Mesothelial cell of epicardium (in vitro differentiated cells): ENCODE results near the gene PSD4. TPM values are rescaled to one million over a fixed set of nuclear protein-coding genes. Genes with fewer than 3 reads are reported as not detected.

Experiments used
- DNase-seq, 2 experiments: peaks; one replicate each; pipeline ENCODE4 v3.0.0; 2021; ENCODE audit warnings: low spot score in 2 of 2; ENCODE audit not compliant: unreplicated experiment in 2 of 2
- H3K27ac Mint-ChIP-seq: 2 replicates; pipeline ENCODE4 v1.8.0; 2021; ENCODE audit warnings: mixed read lengths
- H3K27me3 Mint-ChIP-seq: 2 replicates; pipeline ENCODE4 v1.8.0; 2021; ENCODE audit warnings: low read depth, mixed read lengths
- H3K36me3 Mint-ChIP-seq: 2 replicates; pipeline ENCODE4 v1.8.0; 2021; ENCODE audit warnings: mixed read lengths
- H3K4me1 Mint-ChIP-seq: 2 replicates; pipeline ENCODE4 v1.8.0; 2021; ENCODE audit warnings: mixed read lengths
- H3K4me3 Mint-ChIP-seq: 2 replicates; pipeline ENCODE4 v1.8.0; 2021; ENCODE audit warnings: mild to moderate bottlenecking, moderate library complexity, mixed read lengths
- H3K9me3 Mint-ChIP-seq: 2 replicates; pipeline ENCODE4 v1.8.0; 2021; ENCODE audit warnings: mixed read lengths
- total RNA-seq: library from RNA; stranded (reverse); gene quantifications from 3 replicates; pipeline ENCODE4 v1.2.1, GENCODE V29; 2021
- TF ChIP-seq, protein P1 (sequence below): fragments of 200-600 bp; sonication (generic); IDR thresholded peaks from one replicate; pipeline ENCODE4 v1.5.0; 2021; ENCODE audit warnings: antibody characterized with exemption; ENCODE audit not compliant: unreplicated experiment

PSD4 gene
- total RNA-seq, 1 donor from 2014 or later: 20.1 TPM

DNA sequence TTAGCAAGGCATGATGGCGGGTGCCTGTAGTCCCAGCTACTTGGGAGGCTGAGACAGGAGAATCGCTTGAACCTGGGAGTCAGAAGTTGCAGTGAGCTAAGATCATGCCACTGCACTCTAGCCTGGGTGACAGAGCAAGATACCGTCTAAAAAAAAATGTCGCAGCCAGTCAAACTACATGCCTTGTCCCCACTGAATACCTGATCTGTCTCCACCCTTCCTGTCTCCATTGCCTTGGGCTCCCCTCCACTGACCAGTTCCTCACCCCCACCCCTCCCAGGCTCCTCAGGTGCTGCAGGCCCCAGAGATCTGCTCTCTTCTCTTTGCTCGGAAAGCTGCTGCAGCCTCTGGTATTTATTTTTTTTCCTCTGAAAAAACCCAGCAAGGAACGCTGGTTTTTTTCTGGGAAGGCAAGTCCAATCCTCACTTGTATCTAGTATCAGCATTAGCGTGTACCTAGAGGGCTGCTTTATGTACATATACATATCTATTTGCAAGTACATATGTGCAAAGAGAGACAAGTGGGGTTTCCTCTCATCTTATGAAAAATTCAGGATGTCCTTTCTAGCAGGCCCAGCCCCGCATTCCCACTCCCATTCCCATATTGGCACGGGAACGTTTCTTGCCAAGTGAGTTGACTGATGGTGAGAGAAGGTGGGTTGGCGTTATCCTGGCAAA lies 4.4 kb downstream of the PSD4 start:
- Mint-ChIP-seq H3K4me3 (no peak overlapping the region), H3K27ac (no peak overlapping the region), H3K36me3 (no peaks in the 10 kb centered on the region), H3K27me3 (no peaks in the 10 kb centered on the region), H3K4me1 (peaks cover 10% of the 10 kb centered on the region), H3K9me3 (no peaks in the 10 kb centered on the region)
- TF ChIP-seq, protein P1, sequence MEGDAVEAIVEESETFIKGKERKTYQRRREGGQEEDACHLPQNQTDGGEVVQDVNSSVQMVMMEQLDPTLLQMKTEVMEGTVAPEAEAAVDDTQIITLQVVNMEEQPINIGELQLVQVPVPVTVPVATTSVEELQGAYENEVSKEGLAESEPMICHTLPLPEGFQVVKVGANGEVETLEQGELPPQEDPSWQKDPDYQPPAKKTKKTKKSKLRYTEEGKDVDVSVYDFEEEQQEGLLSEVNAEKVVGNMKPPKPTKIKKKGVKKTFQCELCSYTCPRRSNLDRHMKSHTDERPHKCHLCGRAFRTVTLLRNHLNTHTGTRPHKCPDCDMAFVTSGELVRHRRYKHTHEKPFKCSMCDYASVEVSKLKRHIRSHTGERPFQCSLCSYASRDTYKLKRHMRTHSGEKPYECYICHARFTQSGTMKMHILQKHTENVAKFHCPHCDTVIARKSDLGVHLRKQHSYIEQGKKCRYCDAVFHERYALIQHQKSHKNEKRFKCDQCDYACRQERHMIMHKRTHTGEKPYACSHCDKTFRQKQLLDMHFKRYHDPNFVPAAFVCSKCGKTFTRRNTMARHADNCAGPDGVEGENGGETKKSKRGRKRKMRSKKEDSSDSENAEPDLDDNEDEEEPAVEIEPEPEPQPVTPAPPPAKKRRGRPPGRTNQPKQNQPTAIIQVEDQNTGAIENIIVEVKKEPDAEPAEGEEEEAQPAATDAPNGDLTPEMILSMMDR: no peak
- DNase-seq: no peak

DNA sequence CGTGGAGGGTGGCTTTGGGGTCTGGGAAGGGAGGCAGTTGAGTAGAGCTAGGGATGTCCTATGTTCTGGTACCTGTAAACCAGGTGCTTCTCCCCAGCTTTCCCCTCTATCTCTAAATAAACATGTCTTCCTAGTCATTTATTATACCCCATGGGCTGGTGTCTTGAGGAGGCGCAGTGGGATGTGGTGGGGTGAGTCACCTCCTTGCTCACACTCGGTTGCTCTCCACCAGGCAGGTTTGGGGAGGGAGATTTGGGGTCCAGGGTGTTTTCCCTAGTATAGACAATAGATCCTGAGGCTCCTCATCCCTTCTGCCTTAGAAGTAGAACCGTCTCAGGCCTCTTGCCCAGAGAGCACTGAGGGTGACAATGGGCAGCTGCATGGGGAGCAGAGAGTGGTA lies 5.1 kb downstream of the PSD4 start:
- no peaks in the 10 kb centered on the region for H3K36me3 Mint-ChIP-seq
- no peaks in the 10 kb centered on the region for H3K27me3 Mint-ChIP-seq
- H3K4me1 Mint-ChIP-seq: peaks cover 10% of the 10 kb centered on the region
- no peak for DNase-seq
- no peak overlapping the region for H3K27ac Mint-ChIP-seq
- no peak overlapping the region for H3K4me3 Mint-ChIP-seq
- no peaks in the 10 kb centered on the region for H3K9me3 Mint-ChIP-seq
- TF ChIP-seq, protein P1: no peak

DNA sequence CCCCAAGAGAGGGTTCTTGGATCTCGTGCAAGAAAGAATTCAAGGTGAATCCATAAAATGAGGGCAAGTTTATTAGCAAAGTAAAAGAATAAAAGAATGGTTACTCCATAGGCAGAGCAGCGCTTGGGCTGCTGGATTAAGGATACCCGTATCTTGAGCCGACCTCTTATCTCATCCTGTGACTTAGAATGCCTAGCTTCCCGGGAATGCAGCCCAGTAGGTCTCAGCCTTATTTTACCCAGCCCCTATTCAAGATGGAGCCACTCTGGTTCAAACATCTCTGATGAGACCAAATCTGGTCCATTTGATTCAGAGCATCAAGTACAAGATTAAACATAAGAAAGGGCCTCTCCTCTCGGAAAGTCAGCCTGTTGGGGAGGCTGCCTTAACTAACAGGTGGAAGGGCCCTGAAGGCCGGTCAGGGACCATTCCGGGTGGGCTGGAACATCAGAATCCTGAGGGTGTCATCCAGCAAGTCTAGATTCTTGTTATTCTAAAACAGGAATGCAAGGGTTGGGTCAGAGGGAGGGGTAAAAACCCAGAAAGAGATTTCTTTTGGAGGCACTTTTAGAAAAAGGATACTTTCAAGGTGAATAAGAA lies 5.8 kb downstream of the PSD4 start:
- peaks cover 10% of the 10 kb centered on the region for H3K4me1 Mint-ChIP-seq
- H3K9me3 Mint-ChIP-seq: no peaks in the 10 kb centered on the region
- DNase-seq: no peak
- no peak overlapping the region for H3K27ac Mint-ChIP-seq
- TF ChIP-seq, protein P1: no peak
- no peak overlapping the region for H3K4me3 Mint-ChIP-seq
- H3K36me3 Mint-ChIP-seq: no peaks in the 10 kb centered on the region
- H3K27me3 Mint-ChIP-seq: no peaks in the 10 kb centered on the region

DNA sequence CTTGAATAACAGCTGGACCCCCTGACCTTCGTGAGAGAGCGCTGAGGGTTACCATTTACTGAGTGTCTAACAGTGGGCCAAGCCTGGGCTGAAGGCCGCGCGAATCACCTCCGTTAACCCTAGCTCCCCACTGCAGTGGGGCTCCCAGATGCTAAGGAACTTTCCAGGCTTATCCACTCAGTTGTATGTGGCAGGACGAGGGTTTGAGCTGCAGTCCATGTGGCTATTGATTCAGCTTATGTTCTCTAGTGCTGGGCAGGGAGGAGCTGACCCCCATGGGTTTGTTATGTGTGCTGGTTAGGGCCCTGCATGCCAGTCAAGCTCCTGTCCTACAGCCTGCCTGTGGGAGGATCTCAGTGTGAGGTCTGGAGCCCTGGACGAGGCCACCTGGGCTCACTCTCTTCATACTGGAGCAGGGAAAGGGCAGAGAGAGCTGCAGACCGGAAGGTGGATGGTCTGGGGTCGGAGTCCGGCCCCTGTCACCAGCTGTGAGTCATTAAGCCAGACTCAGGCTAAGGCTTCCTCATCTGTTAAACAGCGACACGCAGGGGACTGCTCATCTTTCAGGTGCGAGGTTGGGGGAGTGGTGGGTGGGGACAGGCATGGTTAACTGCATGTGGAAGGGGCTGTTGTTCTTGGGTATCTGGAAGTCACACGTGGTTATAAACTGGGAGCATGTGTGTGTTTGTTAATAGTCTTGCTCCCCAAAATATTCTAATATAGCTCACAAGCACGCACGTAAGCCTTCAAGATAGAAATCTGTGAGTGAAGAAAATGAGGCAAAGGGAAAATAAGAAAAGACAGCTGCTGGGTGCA lies 6.6 kb downstream of the PSD4 start:
- H3K4me1 Mint-ChIP-seq: peaks cover 7% of the 10 kb centered on the region
- no peak overlapping the region for H3K27ac Mint-ChIP-seq
- no peak for DNase-seq
- H3K4me3 Mint-ChIP-seq: no peak overlapping the region
- H3K27me3 Mint-ChIP-seq: no peaks in the 10 kb centered on the region
- TF ChIP-seq, protein P1: no peak
- H3K9me3 Mint-ChIP-seq: no peaks in the 10 kb centered on the region
- H3K36me3 Mint-ChIP-seq: no peaks in the 10 kb centered on the region

DNA sequence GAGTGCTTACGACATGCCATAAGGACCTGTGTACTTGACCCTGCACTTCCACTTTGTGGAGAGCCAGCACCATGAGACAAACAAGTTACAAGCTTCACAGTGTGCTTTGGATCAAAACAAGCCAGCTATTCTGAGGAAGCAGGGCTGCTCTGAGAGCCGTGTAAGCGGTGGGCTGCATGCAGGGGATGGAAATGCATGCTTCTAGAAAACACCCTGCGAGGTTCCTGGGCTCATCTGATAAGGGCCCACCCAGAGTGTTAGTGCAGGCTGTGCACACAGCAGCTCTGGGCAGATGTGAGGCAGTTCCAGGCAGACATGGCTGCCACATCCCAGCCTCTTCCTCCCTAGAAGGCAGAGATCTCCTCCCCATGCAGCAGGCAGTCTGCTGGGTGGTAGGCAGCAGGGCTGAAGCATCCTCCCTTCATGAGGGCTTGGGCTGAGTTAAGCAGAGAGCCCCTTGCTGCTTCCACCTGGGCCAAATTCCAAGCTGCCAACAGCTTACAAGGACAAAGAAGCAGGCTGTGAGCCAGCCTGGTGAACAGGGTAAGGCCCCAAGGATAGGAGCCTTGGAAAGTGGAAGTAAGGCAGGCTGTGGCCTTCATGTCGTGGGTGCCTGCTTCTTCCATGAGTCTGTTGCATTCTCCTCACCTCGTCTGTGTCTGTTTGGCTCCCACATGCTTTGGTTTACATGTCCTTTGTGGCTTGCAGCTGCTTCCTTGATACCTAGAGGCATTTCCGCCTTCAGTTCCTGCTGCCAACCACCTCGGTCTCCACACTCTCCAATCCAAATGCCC lies 7.7 kb downstream of the PSD4 start:
- H3K27ac Mint-ChIP-seq: no peak overlapping the region
- H3K36me3 Mint-ChIP-seq: no peaks in the 10 kb centered on the region
- no peak overlapping the region for H3K4me3 Mint-ChIP-seq
- H3K4me1 Mint-ChIP-seq: peaks cover 7% of the 10 kb centered on the region
- H3K9me3 Mint-ChIP-seq: no peaks in the 10 kb centered on the region
- no peaks in the 10 kb centered on the region for H3K27me3 Mint-ChIP-seq
- TF ChIP-seq, protein P1: no peak
- no peak for DNase-seq
